Heart left ventricle (tissue), 16 donors: ENCODE measurements around the gene GPR37. TPM values are rescaled to one million over a fixed set of nuclear protein-coding genes. Genes with fewer than 3 reads are reported as not detected.

Experiments used
- ATAC-seq, 4 donors: fragments of 200-7000 bp; cut with Tn5 transposase; one replicate each; pipeline ENCODE4 v1.9.1; 2020 to 2022; ENCODE audit warnings: moderate library complexity in 4 of 4, mild to moderate bottlenecking in 3 of 4, moderate number of reproducible peaks in 1 of 4
- DNase-seq, 5 donors: peaks; one replicate each; pipeline ENCODE4 v3.0.0-alpha.2; 2020
- H3K27ac ChIP-seq, 12 donors: fragments of 200-600 bp; sonication (generic) in 4 of 12; one replicate each; pipeline versions ENCODE4 v1.5.0 to v1.8.0; 2016 to 2022; ENCODE audit warnings: mild to moderate bottlenecking in 2 of 12
- H3K27me3 ChIP-seq, 9 donors: fragments of 200-600 bp; sonication (generic) in 2 of 9; one replicate each; pipeline versions ENCODE4 v1.5.1 to v1.8.0; 2016 to 2022; ENCODE audit warnings: mild to moderate bottlenecking in 3 of 9
- H3K36me3 ChIP-seq, 9 donors: fragments of 200-600 bp; sonication (generic) in 2 of 9; one replicate each; pipeline versions ENCODE4 v1.5.0 to v1.8.0; 2018 to 2022; ENCODE audit warnings: mild to moderate bottlenecking in 2 of 9
- H3K4me1 ChIP-seq, 12 donors: fragments of 200-600 bp; sonication (generic) in 4 of 12; one replicate each; pipeline versions ENCODE4 v1.5.0 to v1.8.0; 2016 to 2022; ENCODE audit warnings: mild to moderate bottlenecking in 3 of 12
- H3K4me3 ChIP-seq, 12 donors: fragments of 200-600 bp; sonication (generic) in 4 of 12; one replicate each; pipeline versions ENCODE4 v1.5.0 to v1.8.0; 2017 to 2022; ENCODE audit warnings: mild to moderate bottlenecking in 9 of 12, moderate library complexity in 4 of 12
- H3K9me3 ChIP-seq, 12 donors: fragments of 200-600 bp; sonication (generic) in 4 of 12; one replicate each; pipeline versions ENCODE4 v1.5.0 to v1.8.0; 2016 to 2022; ENCODE audit warnings: mild to moderate bottlenecking in 1 of 12
- CTCF ChIP-seq, 12 donors: fragments of 200-600 bp; sonication (generic) in 4 of 12; IDR thresholded peaks; one replicate each; pipeline versions ENCODE4 v1.5.0 to v1.8.0; 2018 to 2022; ENCODE audit warnings: antibody characterized with exemption in 12 of 12, mild to moderate bottlenecking in 5 of 12
- POLR2A ChIP-seq, 2 donors: fragments of 450-650 bp; IDR thresholded peaks; one replicate each; pipeline ENCODE4 v1.6.1; 2017; ENCODE audit warnings: antibody characterized with exemption in 2 of 2, mild to moderate bottlenecking in 2 of 2, moderate library complexity in 2 of 2
- WGBS, 4 donors: extraction: QIAGEN DNeasy Blood & Tissue Kit in 2 of 4; methylation state at CpG; one replicate each; pipeline versions ENCODE4 v1.1.5 to v1.1.7; 2013 to 2018; 5-methylcytosine and 5-hydroxymethylcytosine counted together
- intact Hi-C, 10 donors: fragments of 100-400 bp; cut with DNase I; formaldehyde crosslinking; loops; one replicate each; pipeline versions ENCODE4 v1.11.1 to v1.14.2; 2022
- polyA plus RNA-seq, 2 donors: library from polyadenylated mRNA; stranded (reverse); fragments of 200-250 nt; gene quantifications; one replicate each; pipeline ENCODE4 v1.2.3, GENCODE V29; 2013
- total RNA-seq, 9 donors: library from RNA; depleted of rRNA in 2 of 9; stranded (reverse); fragments of >200 nt in 2 of 9; fragmentation: NEBNext Ultra II Directional in 3 of 9; extraction: Animal tissue kit (Norgen Biotek cat#: 25700) in 3 of 9; gene quantifications; one replicate each; pipeline versions ENCODE4 v1.1.0 to v1.2.4, GENCODE V29; 2016 to 2023
- donor health status: ischemic (EF 13 %, LVEDD 7.1; RV severe dilation, severe dysfunction).
- donor health status: healthy with polysubstance abuse.
- donor health status: DM: no; HTN: yes; CAD: no.
- donor health status: DM: no; HTN: no; CAD: no.
- donor health status: ischemic (EF 25% LVEDD 6.9; RV normal size, moderate dysfunction).
- donor health status: ischemic (EF 25% LVEDD 5.7; RV mildly dilated, moderate dysfunction).
- donor health status: healthy.
- donor health status: DM: yes; HTN: yes; CAD: no.
- donor health status: ischemic (EF 35%, LVEDD 5.7; RV mildly dilated, moderate dysfunction).
- donor health status: nonischemic (EF 11% LVEDD 7.7; RV severe dilation, severe dysfunction).
- donor health status: DM: yes; HTN: yes; CAD: no.
- donor health status: PGD.
- donor health status: ischemic (EF 29% LVEDD 5.4; RV normal size, mild dysfunction).
- donor health status: nonischemic (EF 23%, LVEDD 6.1; RV moderate dilation, normal function).

GPR37 gene
- total and polyA plus RNA-seq, 11 donors: 0.01 to 0.48 (median 0.25) TPM; not detected in 8

- Histone ChIP-seq H3K27me3 (no peaks in the 10 kb centered on the region), H3K4me3 (no peak overlapping the region), H3K9me3 (peaks cover 0 to 9% (median 0%) of the 10 kb centered on the region in 12 donors), H3K27ac (no peak overlapping the region), H3K4me1 (peaks cover 0 to 3% (median 0%) of the 10 kb centered on the region in 12 donors), H3K36me3 (no peaks in the 10 kb centered on the region)
- intact Hi-C loops: no loop called here
- ATAC-seq (no peak), DNase-seq (no peak)
- TF ChIP-seq CTCF (IDR thresholded peaks at IDR 0.05): no peak
- TF ChIP-seq POLR2A (IDR thresholded peaks at IDR 0.05): no peak
Observed at GRCh38 chr7:124792002-124792401, 26.4 kb upstream of the GPR37 start.

- 63 to 74% (median 65%) methylated on average over 4 of the region's 4 CpGs for WGBS, 4 donors
- DNase-seq: no peak
- Histone ChIP-seq H3K27ac (no peak overlapping the region), H3K27me3 (no peaks in the 10 kb centered on the region), H3K9me3 (peaks cover 0 to 8% (median 0%) of the 10 kb centered on the region in 12 donors), H3K4me1 (peaks cover 0 to 3% (median 0%) of the 10 kb centered on the region in 12 donors), H3K4me3 (no peak overlapping the region), H3K36me3 (no peaks in the 10 kb centered on the region)
- intact Hi-C loops: no loop called here
- TF ChIP-seq CTCF (IDR thresholded peaks at IDR 0.05) (no peak), POLR2A (IDR thresholded peaks at IDR 0.05) (no peak)
- ATAC-seq: no peak
Observed at GRCh38 chr7:124791426-124791825, 25.8 kb upstream of the GPR37 start.

GRCh38 chr7:124790645-124791044 lies 25.1 kb upstream of the GPR37 start:
- Histone ChIP-seq H3K9me3 (peaks cover 0 to 4% (median 0%) of the 10 kb centered on the region in 12 donors), H3K36me3 (no peaks in the 10 kb centered on the region), H3K4me1 (peaks cover 0 to 3% (median 0%) of the 10 kb centered on the region in 12 donors), H3K27me3 (no peaks in the 10 kb centered on the region), H3K27ac (no peak overlapping the region), H3K4me3 (no peak overlapping the region)
- no peak for TF ChIP-seq POLR2A (IDR thresholded peaks at IDR 0.05)
- TF ChIP-seq CTCF (IDR thresholded peaks at IDR 0.05): no peak
- WGBS, 4 donors: 42 to 64% (median 56%) methylated on average over 6 of the region's 6 CpGs
- intact Hi-C loops: no loop called here
- DNase-seq: no peak
- no peak for ATAC-seq

- Histone ChIP-seq H3K4me3 (no peak overlapping the region), H3K36me3 (no peaks in the 10 kb centered on the region), H3K9me3 (no peaks in the 10 kb centered on the region), H3K27me3 (no peaks in the 10 kb centered on the region), H3K4me1 (peaks cover 0 to under 1% (median 0%) of the 10 kb centered on the region in 12 donors), H3K27ac (no peak overlapping the region)
- DNase-seq (no peak), ATAC-seq (no peak)
- WGBS, 4 donors: 48 to 66% (median 60%) methylated on average over 6 of the region's 6 CpGs
- intact Hi-C loops: loop anchor here in 7 of 10 donors (2.0 to 5.0 kb wide), 5 partner anchors 614 to 634 kb away; no protein-coding TSS in a partner anchor
- no peak for TF ChIP-seq POLR2A (IDR thresholded peaks at IDR 0.05)
- TF ChIP-seq CTCF (IDR thresholded peaks at IDR 0.05): no peak
Observed at GRCh38 chr7:124785994-124786393, 20.4 kb upstream of the GPR37 start.
